K562 (cell line): ENCODE results near the gene SNX17. TPM values are rescaled to one million over a fixed set of nuclear protein-coding genes. Genes with fewer than 3 reads are reported as not detected.

Experiments used
- AFF4 ChIP-seq: sonication (generic); formaldehyde crosslinking; IDR thresholded peaks from 2 replicates; pipeline ENCODE4 v1.8.0; 2023; ENCODE audit warnings: mild to moderate bottlenecking, missing genetic modification reagents
- CBFA2T3 ChIP-seq: fragments of 450-650 bp; IDR thresholded peaks from 2 replicates; pipeline ENCODE4 v1.6.1; 2017
- EGR1 ChIP-seq: fragments of 450-650 bp; conservative IDR thresholded peaks from 2 replicates; pipeline ENCODE4 v1.6.1; 2017; ENCODE audit warnings: mild to moderate bottlenecking
- GABPB2 ChIP-seq: fragments of 250-450 bp; sonication (Bioruptor Pico); conservative IDR thresholded peaks from 2 replicates; pipeline ENCODE4 v1.5.1; 2021; ENCODE audit warnings: mild to moderate bottlenecking
- GATAD2B ChIP-seq: fragments of 450-650 bp; IDR thresholded peaks from 2 replicates; pipeline ENCODE4 v1.6.1; 2017; ENCODE audit warnings: mild to moderate bottlenecking, borderline replicate concordance
- HBP1 ChIP-seq: fragments of 450-650 bp; formaldehyde crosslinking; IDR thresholded peaks from 2 replicates; pipeline ENCODE4 v1.4.0; 2022; ENCODE audit warnings: missing genetic modification characterization
- HDAC6 ChIP-seq: IDR thresholded peaks from 2 replicates; pipeline ENCODE4 v1.6.1; 2012; ENCODE audit warnings: low read depth, mild to moderate bottlenecking, control low read depth, inconsistent platforms, low read length, moderate library complexity
- JUND ChIP-seq, 2 experiments: IDR thresholded peaks; 2 replicates in 1 of 2; 3 replicates in 1 of 2; pipeline ENCODE4 v1.6.1; 2011; ENCODE audit warnings: borderline replicate concordance in 2 of 2, low read depth in 2 of 2, low read length in 2 of 2, improper control_type of control experiment in 1 of 2, missing biosample characterization in 1 of 2, missing genetic modification characterization in 1 of 2, missing genetic modification reagents in 1 of 2
- NCOR1 ChIP-seq: fragments of 450-650 bp; IDR thresholded peaks from 2 replicates; pipeline ENCODE4 v1.6.1; 2016; ENCODE audit warnings: mild to moderate bottlenecking, moderate library complexity
- NFRKB ChIP-seq: fragments of 450-650 bp; IDR thresholded peaks from 2 replicates; pipeline ENCODE4 v1.6.1; 2016; ENCODE audit warnings: low read depth
- NRF1 ChIP-seq, 2 experiments: fragments of 450-650 bp; IDR thresholded peaks in 1 of 2; conservative IDR thresholded peaks in 1 of 2; 2 replicates each; pipeline ENCODE4 v1.6.1; 2014; ENCODE audit warnings: mild to moderate bottlenecking in 2 of 2
- POLR2A ChIP-seq: fragments of 450-650 bp; conservative IDR thresholded peaks from 2 replicates; pipeline ENCODE4 v1.6.1; 2016
- POLR2AphosphoS5 ChIP-seq: IDR thresholded peaks from 2 replicates; pipeline ENCODE4 v1.6.1; 2011; ENCODE audit warnings: mild to moderate bottlenecking, low read depth, low read length, moderate library complexity; ENCODE audit not compliant: control insufficient read depth, insufficient read depth
- RUNX1 ChIP-seq: sonication (generic); IDR thresholded peaks from 2 replicates; pipeline ENCODE4 v1.6.1; 2016; ENCODE audit warnings: antibody characterized with exemption, low read depth
- SPI1 ChIP-seq: IDR thresholded peaks from 2 replicates; pipeline ENCODE4 v1.6.1; 2011; ENCODE audit warnings: low read depth, low read length, control low read depth, borderline replicate concordance
- STAT6 ChIP-seq: sonication (generic); formaldehyde crosslinking; IDR thresholded peaks from 2 replicates; pipeline ENCODE4 v1.8.1; 2023; ENCODE audit warnings: mild to moderate bottlenecking, missing genetic modification reagents
- TAL1 ChIP-seq: fragments of 450-650 bp; IDR thresholded peaks from 2 replicates; pipeline ENCODE4 v1.6.1; 2016; ENCODE audit warnings: mild to moderate bottlenecking
- TCF3 ChIP-seq: sonication (generic); formaldehyde crosslinking; IDR thresholded peaks from 2 replicates; pipeline ENCODE4 v1.4.0; 2020; ENCODE audit warnings: mild to moderate bottlenecking, missing genetic modification reagents
- TEAD4 ChIP-seq, 2 experiments: sonication (generic) in 1 of 2; formaldehyde crosslinking in 1 of 2; IDR thresholded peaks; 2 replicates each; pipeline versions ENCODE4 v1.6.1 to v1.8.0; 2012 to 2022; ENCODE audit warnings: borderline replicate concordance in 1 of 2, inconsistent platforms in 1 of 2, low read length in 1 of 2, mild to moderate bottlenecking in 1 of 2, missing genetic modification reagents in 1 of 2
- TRIM28 ChIP-seq: fragments of 450-650 bp; IDR thresholded peaks from 2 replicates; pipeline ENCODE4 v1.6.1; 2017
- ZNF77 ChIP-seq: fragments of 250-450 bp; sonication (Bioruptor Pico); IDR thresholded peaks from 2 replicates; pipeline ENCODE4 v1.5.0; 2020
- polyA plus RNA-seq, 8 experiments: library from polyadenylated mRNA; depleted of rRNA in 4 of 8; stranded (reverse) in 5 of 8; unstranded in 3 of 8; fragments of >200 nt; fragmentation: Nextera tagmentation in 2 of 8; fragmentation: Illumina TruSeq in 1 of 8; extraction: Ambion mirVana in 2 of 8; extraction: Trizol in 1 of 8; gene quantifications; 2 replicates each; pipeline versions ENCODE4 v1.2.1 to v1.2.3, GENCODE V29; 2011 to 2014; ENCODE audit warnings: inconsistent platforms in 1 of 8, missing spikeins in 1 of 8
- total RNA-seq, 7 experiments: library from RNA; depleted of rRNA in 6 of 7; stranded (reverse); fragments of >200 nt in 6 of 7; fragmentation: Illumina TruSeq in 2 of 7; extraction: Trizol in 2 of 7; gene quantifications; 2 replicates each; pipeline versions ENCODE4 v1.2.1 to v1.2.3, GENCODE V29; 2011 to 2021; ENCODE audit warnings: low replicate concordance in 1 of 7

The SNX17 gene
- total and polyA plus RNA-seq, 9 of the 15 experiments (the other 6 are each of a cell fraction or from before 2014, with no cell fraction given) = 3.0 to 75.7 (median 54.6) TPM

DNA sequence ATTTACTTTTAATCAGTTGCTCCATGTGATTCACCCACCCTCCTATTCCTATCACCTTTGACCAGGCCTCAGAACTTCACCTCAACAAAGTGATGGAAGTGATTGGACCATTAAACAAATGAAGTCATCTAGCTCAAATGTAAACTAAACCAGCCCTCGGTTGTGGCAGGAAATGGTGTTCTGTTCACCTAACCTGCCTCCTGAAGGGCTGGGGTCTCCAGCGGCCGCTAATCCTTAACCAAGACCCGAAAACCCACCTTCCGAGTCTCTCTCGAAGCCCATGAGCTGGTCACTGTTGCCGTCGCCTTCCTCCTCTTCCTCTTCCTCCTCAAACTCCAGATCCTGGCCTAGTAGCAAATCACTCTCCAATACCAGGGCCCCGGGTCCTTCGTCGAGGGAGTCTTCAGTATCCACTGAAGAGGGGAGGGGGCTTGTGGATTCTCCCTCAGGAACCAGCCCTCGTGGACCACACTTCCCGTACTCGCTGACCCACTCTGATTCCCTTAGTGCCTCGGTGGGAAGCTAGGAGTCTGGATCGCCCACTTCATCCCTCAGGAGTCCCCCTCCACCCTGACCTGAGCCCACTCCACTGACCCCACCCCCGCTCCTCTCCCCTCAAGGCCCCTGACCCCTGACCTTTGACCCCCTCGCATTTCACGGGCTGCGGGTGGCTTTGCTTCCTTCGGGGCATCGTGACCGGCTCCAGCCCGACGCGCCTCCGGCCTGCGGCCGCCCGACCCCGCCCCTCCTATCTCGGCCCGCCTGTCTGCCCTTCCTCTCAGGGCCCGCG, 9.6 kb downstream of the SNX17 start (continued):
- TF ChIP-seq STAT6 (CRISPR knock-in tag) = no peak
- no peak for TF ChIP-seq NRF1 (conservative IDR thresholded peaks at IDR 0.05 in 1 of 2, IDR thresholded peaks at IDR 0.05 in 1 of 2)
- TF ChIP-seq TEAD4 (IDR thresholded peaks at IDR 0.05; ENCODE audit: low read length) = 0 out of 2 replicates have a peak, but pooled peaks have one; percentile 49
- no peak for TF ChIP-seq TEAD4 (CRISPR knock-in tag; IDR thresholded peaks at IDR 0.05; ENCODE audit: borderline replicate concordance)
- TF ChIP-seq POLR2AphosphoS5 = peak; percentile 52; the same call in 1 of the 2 replicates
- TF ChIP-seq AFF4 (CRISPR knock-in tag) = 0 out of 2 replicates have a peak, but pooled peaks have one; percentile 0
- peak; percentile 34; the same call in 1 of the 2 replicates for TF ChIP-seq NCOR1
- TF ChIP-seq TAL1 = peak; percentile 46
- no peak for TF ChIP-seq GABPB2 (CRISPR knock-in tag)
- TF ChIP-seq NFRKB = 0 out of 2 replicates have a peak, but pooled peaks have one; percentile 41
- peak; percentile 64 for TF ChIP-seq EGR1
- TF ChIP-seq TRIM28 = peak; percentile 15; the same call in 1 of the 2 replicates
- TF ChIP-seq SPI1 = 0 out of 2 replicates have a peak, but pooled peaks have one; percentile 1
- no peak for TF ChIP-seq RUNX1
- TF ChIP-seq HDAC6 = no peak
- TF ChIP-seq GATAD2B = peak; percentile 87; the same call in 1 of the 2 replicates
- peak; percentile 60 for TF ChIP-seq CBFA2T3
- TF ChIP-seq JUND (IDR thresholded peaks at IDR 0.05; ENCODE audit: borderline replicate concordance, low read depth, low read length) = peak; percentile 30; the same call in 1 of the 2 replicates
- TF ChIP-seq JUND (tag; IDR thresholded peaks at IDR 0.05; ENCODE audit: borderline replicate concordance, low read depth, low read length) = no peak
- no peak for TF ChIP-seq HBP1 (CRISPR knock-in tag)
- TF ChIP-seq TCF3 = peak; percentile 63
- TF ChIP-seq ZNF77 (CRISPR knock-in tag) = no peak
- peak; percentile 34; the same call in 1 of the 2 replicates for TF ChIP-seq POLR2A
